HG03025 (cell line): ENCODE measurements around the gene DKK3.

Experiments
- ATAC-seq: cut with Tn5 transposase; IDR thresholded peaks from one replicate; pipeline ENCODE4 v1.9.1; 2021; ENCODE audit warnings: mild to moderate bottlenecking, moderate library complexity; ENCODE audit not compliant: unreplicated experiment, low FRiP score

DKK3 gene

DNA sequence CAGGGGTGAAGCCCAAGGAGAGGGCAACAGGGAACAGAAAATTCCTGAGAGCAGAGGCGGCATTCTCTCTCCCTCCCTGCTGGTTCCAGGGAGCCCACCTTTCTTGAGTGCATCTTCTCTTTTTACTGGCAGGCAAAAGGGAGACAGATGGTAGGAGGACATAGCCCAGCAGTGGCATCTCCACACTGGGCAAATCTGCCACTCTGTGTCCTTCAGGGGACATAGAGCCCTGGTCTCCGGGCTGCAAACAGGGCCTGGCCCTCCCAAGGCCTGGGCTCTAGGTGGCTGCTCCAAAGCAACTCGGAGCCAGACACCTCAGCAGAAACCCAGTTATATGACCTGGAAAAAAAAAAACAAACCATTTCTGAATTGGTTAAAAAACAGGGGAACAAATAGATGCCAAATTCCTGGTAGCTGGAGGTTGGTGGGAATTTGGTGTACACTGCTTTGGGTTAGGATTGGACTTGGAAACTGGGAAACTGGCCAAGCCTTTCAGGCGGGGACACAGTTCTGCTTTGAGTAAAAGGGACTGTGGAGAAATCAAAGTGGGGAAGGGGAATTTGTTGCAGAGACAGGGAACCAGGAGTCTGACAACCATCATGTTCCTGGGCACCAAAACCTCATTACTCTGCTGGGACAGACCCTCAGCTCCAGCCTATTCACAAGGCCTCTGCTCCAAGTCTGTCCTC lies 23.6 kb upstream of the DKK3 start:
- no peak for ATAC-seq

DNA sequence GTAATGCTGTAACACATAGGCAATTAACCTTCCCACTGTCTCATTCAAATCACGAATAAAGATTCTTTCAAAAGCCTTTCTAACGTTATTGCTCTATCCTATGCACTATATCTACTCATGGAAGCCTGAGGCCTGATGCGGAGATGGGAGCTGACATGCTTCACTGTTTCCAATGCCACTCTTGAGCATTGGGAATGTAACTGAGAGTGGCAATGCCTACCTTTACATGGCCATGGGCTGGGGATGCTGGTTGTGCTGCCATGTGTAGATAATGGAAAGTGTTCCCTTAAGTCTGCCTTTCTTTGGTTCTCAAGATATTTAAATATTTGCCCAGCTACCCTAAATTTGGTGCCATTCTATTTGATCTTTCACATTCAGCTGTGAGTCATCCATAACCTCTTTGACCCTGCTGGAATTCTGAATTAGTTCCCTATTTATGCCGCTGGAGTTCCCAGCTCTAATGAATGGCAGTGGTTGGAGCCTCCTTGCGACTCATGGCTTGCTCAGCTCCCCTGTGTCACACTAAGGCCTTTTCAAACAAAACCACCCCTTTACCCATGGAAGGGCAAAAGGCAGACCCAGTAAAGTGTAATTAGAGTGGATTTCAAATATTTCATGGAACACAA lies 21.4 kb upstream of the DKK3 start:
- no peak for ATAC-seq

DNA sequence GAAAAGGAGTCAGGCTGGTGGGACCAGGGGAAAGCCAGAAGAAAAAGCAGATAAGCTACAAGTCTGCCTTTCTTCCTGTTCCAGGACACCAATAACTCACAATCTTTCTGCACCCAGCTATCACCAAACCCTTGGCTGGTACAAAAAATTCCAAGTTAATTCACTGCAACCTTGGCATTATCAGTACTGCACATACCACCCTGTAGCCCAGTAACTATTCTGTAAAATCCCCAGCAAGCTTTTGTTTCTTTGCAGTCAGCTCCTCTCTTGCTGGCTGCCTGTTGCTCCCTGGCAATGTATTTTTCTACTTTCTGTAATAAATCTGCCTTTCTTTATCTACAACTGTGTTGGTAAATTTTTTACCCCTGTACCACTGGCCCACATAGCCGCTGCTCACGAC lies 20.7 kb upstream of the DKK3 start:
- no peak for ATAC-seq

DNA sequence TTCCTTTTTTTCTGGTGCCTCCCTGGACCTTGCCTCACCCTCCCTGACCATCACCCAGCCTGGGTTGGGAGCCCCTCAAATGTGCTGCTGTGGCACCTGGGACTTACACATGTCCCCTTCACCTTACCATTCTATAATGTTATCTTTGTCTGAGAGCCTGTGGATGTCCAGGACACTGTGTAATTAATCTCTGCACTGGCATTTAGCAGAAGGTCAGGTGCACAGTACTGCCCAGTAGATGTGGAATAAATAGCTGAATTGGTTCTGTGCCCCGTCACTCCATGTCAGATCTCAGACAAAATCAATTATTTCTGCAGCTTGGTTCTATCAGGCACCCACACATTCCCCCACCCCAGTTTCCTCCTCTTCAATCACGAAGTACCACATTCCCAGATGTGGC lies 19.9 kb upstream of the DKK3 start:
- ATAC-seq: no peak

DNA sequence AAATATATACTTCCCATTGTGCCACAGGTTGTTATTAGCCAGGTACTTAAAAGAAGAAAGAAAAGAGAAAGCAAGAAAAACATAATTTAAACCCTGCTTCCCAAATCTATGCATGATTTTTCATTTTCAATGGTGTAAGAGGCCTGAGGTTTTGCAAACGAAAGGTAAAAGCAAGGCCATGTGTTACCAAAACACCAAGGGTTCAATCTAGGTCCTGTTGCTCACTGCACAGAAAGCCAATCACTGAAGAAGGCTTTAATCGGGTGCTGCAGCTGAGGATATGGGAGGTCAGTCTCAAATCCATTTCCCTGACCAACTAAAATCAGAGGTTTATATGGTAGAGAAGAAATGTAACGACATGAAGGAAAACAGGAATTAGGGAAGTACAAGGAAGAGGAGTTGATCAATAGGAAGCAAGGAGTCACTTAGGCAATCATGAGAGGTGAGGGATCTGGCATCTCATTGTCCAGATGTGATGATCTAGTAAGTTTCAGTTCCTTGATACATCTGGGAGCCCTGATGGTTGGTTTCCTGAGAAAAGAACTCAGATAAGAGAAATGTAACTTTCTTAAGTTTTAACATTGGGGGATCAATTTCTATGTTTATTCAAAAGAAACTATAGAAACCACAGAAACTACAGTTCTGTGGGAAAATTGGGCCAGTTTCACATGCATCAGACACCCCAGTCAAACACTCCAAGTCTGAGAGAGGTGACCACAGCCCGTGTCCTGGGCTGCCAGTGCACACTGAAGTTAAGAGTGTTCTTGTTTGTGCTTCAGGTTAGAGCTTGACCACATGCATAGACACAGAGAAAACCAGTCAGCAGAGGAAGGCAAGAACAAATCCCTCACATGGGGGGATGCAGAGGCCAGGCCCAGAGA lies 18.1 kb upstream of the DKK3 start:
- ATAC-seq: no peak

DNA sequence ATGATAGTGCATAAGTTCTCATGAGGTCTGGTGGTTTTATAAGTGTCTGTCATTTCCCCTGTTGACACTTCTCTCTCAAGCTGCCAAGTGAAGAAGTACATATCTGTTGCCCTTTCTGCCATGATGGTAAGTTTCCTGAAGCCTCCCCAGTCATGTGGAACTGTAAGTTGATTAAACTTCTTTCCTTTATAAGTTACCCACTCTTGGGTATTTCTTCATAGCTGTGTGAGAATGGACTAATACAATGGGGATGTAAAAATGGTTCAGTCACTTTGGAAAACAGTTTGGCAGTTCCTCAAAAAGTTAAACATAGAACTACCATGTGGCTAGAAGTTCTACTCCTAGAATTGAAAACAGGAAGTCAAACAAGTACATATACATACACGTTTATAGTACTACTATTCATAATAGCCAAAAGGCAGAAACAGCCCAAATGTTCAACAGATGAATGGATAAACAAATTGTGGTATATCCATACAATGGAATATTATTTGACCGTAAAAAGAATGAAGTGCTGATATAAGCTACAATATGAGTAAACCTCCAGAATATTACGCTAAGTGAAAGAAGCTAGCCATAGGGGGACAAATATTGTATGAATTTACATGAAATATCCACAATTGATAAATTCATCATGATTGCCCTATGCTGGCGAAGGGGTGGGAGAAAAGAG lies 16.0 kb upstream of the DKK3 start:
- no peak for ATAC-seq

DNA sequence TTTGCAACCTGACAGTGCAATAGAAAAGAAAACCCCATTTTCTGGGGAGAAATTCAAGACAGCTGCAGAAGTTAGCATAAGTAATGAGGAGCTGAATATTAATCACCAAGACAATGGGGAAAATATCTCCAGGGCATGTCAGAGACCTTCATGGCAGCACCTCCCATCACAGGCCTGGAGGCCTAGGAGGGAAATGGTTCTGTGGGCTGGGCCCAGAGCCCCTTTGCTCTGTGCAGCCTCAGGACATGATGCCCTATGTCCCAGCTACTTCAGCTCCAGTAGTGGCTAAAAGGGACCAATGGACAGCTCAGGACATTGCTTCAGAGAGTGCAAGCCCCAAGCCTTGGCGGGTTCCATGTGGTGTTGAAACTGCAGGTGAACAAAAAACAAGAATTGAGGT lies 14.6 kb upstream of the DKK3 start:
- ATAC-seq: no peak

DNA sequence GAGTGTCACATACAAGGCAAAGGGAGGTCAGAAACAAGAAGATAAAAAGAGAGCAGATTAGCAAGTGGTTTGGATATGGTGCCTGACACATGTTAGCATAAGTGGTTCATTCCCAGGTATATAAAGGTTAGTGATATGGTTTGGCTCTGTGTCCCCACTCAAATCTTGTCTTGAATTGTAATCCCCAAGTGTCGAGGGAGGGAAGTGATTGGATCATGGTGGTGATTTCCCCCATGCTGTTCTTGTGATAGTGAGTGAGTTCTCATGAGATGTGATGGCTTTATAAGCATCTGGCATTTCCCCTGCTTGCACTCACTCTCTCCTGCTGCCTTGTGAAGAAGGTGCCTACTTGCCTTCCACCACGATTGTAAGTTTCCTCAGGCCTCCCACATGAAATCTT lies 12.1 kb upstream of the DKK3 start:
- ATAC-seq: no peak

DNA sequence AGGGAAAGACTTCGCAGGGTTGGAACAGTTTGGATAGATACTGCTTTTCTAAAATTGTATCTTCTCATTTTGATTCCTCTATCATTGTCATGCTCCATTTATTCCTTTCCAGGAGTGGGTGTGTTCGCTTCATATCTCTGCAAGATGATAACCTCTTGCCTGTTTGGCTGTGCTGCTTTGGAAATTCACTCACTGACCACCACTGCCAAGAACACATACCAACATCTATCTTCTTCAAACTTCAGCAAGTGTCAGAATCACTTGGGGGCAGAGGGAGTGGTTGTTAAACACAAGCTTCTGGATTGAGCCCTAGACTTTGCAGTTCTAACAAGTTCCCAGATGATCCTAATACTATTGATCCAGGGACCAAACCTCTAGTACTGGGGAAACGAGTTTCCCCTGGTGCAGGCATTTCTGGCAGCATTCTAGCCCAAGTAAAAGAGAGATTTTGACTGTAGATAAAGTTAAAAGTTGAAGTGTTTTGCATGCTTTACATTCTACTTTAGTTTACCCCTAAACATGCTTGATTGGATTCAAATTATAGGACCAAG lies 11.5 kb upstream of the DKK3 start:
- ATAC-seq: no peak

DNA sequence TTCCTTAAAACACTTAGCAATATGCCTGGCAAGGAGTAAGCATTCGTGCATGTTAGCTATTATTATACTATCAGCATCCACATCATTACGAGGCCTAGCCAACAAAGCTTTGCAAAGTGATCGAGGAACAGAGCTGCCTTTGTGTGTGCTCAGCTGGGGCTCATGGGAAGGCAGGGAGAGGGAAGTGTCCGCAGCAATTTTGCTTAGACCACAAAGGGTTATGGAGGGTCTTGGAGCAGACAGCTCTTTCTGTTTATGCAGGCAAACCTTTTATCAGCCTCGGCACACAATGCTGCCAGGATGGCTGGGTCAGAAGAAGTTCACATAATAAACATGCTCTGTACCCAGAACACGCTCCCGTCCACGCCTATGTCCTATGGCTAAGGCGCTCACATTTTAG lies 10.9 kb upstream of the DKK3 start:
- ATAC-seq: no peak

DNA sequence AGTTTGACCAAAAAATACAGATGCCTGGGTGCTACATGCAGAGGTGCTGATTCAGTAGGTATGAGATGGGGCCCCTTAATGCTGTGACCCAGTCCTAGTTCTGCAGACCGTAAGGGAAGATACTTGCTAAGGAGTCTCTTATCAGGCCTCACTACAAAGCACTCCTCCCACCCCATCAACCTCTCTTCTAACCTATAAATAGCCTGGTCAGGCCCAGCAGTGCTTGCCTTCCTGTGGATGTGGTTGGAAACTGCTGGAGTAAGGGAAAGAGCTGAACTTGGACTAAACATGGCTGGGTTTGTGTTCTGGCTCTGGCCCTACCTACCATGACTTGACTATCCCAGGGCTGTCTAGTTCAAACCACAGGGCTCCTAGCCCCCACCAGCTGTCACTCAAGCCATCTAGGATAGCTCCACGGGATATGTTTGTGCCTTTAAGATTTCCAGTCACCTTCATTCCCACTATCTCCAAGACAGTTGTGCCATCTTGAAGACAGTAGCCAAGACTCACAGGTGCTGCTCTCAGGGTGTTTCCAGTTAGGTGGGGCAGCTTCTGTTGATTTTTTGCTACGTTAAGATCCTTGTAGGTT lies 9.5 kb upstream of the DKK3 start:
- ATAC-seq: no peak

DNA sequence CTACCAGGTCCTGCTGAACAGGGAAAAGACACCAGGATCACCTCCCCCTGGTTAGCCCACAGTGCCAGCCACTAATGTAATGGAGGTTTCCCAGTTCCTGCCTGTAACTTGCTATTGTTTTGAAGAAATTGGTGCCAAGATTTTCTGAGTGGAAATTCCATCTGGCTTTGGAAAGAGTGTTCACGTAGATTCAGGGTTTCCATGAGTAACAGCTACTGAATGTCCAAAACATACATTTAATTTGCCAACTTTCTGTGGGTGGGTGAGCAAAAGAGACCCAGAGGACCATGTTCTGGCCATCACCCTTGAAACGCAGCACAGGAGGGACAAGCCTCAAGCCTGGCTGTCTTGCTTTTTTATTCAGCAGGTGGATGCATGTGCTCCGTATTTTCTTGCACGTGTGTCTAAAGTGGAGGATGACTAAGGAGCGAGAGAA lies 8.8 kb upstream of the DKK3 start:
- ATAC-seq: no peak

DNA sequence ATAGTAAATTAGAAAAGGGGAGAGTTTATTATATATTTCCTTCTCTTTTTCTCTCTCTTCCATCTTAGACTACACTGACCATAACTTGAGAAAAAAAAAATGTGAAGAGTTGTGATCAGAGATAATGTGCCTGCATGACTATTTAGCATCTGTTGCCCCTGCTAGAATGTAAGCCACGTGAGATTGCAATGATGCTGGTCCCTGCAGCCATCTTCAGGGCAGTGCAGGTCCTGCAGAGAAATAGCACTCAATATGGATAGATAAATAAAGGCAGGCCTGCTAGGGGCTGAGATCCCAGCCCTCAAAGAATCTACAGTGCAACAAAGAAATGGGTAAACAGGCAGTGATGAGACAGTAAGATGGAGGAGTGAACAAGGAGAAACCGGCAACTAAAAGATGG lies 7.8 kb upstream of the DKK3 start:
- ATAC-seq: no peak

DNA sequence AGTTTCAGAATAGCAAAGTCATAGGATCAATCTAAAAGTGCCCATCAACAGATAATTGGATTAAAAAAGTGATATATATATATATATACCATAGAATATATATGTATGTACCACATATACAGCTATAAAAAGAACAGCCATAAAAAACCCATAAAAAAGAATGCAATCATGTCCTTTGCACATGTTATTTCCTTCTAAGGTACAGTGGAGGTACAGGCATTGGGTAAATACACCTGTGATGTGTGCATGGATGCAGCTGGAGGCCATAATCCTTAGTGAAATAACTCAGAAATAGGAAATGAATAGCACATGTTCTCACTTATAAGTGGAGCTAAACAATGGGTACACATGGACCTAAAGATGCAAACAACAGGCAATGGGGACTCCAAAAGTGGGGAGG lies 7.1 kb upstream of the DKK3 start:
- ATAC-seq: no peak

DNA sequence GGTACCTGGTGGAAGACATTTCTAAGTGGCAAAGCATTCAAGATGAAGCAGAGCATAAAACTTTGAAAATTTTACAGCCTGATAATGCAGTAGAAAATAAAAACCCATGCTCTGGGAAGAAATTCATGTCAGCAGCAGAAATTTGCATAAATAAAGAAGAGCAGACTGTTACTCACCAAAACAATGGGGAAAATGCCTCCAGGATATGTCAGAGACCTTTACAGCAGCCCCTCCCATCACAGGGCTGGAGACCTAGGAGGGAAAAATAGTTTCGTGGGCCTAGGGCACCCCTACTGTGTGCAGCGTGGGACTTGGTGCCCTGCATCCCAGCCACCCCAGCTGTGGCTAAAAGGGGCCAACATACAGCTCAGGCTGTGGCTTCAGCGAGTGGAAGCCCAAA lies 5.4 kb upstream of the DKK3 start:
- no peak for ATAC-seq

DNA sequence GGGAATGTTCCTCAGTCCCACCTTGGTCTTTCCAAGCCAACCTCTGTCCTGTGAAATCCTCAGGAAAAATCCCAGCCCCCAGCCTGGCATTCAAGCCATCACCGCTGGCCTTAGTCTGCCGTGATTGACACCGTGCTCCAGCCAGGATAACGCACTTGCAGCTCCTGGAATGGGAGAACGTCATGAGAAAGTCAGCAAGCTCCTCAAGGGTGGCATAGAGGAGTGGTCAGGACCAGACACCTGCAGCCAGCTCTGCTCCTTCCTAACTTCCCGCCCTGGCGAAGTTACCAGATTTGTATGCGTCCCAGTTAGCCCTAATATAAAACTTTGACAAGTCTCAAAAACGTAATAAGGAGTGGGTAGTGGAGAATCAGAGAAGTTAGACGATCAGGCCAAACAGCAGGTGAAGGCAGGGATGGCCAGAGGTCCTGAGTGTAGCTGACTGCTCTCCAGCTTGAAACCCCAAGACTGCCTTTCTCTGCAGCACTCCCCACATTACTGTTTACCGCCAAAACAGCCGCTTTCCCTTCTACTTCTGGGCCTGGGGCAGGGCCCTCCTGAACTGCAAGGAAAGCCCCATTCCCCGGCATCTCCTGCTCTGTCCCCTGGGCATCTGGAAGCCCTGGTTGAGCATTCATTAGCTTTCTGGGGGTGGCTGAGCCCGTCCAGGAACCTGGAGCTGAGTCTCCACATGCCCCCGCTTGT lies 1.3 kb upstream of the DKK3 start:
- no peak for ATAC-seq

DNA sequence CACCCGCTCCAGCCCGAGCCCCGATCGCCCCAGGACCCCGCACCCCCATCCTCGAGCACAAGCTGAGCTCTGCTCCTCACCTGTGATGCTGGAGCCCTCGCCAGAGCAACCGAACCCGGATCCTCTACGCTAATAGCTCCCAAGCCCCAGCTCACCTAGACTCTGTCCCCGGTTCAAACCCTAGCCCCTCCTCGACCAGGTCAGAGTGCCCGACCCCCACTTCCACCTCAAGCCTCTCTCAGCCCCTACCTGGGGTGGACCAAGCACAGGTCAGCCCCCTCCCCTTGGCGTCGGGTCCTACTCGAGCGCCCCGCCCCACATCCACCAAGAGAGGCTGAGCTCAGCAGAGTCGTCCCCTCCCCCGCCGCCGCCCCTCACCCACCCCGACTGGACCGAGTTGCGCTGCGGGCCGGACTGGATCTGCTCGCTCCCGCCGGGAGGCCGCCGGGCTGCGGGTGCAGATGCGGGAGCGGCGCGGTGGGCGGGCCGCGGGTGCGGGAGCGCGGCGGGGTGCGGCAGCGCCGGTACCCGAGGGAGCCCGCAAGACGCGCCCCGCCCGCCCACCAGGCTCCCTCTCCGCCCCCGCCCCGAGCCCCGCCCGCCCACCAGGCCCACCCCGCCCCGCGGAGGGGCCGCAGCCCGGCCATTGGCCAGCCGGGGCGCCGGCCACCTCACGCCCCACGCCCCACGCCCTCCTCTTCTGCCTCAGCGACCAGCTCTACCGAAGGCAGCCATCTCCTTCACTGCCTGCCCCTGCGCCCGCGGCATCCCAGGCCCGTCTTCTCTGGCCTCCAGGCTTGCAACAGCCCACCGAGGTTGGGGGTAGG lies 577 bp upstream of the DKK3 start:
- no peak for ATAC-seq

DNA sequence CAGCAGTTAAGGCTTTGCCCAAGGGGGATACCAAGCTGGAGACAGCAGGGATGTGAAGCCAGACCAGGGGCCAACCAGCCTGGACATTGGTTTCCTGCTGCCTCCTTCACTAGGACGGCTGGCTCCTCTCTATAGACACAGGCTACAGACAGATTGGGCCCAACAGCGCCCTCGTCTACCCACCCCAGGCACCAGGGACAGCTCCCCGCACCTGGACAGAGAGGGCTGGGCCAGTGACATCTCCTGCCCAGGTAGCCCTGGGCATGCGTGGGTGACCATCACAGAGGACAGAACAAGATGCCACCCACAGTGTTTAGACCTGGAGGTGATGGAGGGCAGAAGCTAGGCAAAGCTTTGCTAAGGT lies 1.2 kb downstream of the DKK3 start:
- no peak for ATAC-seq
